Measurements from ENCODE around the gene KIAA1755. TPM values are rescaled to one million over a fixed set of nuclear protein-coding genes. Genes with fewer than 3 reads are reported as not detected.
A peak's percentile ranks its signal among the peaks of the same experiment; 100 is the strongest.

The KIAA1755 gene
- total and polyA plus RNA-seq, 10 donors, result 0.51 to 7.3 (median 4.7) TPM

DNA sequence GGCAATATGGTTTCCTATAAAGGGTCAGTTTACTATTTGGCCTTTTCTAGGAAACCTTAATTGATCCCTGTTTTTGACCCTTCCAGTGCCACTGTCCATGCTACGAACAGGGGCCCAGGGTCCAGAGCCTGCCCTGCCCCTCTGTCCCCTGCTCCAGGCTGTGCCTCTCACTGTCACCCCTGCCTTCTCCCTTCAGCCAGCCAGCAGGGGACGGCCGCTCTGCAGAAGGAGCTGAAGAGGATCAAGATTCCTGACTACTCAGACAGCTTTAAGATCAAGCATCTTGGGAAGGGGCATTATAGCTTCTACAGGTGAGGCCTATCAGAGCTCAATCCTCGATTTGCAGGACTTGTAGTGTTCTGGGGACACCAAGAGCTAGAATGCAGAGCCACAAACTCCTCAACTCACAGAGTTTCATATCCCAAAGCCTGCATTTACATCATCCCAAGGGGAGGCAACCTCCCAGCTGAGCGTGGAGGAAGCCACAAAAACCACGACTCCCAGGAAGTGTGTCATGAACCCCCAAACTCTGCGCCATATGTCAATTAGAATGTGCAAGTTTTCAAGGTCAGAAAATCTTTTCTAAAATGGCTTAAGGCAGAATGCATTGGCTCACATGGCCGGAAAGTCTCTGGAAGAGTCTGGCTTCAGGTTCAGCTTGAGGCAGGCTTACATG, 47.0 kb upstream of the KIAA1755 start:
- Histone ChIP-seq H3K9me3 (no peaks in the 10 kb centered on the region), H3K4me3 (no peak overlapping the region), H3K36me3 (peaks cover 0 to 42% (median 0%) of the 10 kb centered on the region in 6 donors), H3K27ac (no peak overlapping the region), H3K27me3 (replicated peaks in 1 of 7) (peaks cover 0 to 79% (median 12%) of the 10 kb centered on the region in 7 donors), H3K4me1 (peaks cover 0 to 47% (median 10%) of the 10 kb centered on the region in 6 donors)
- intact Hi-C loops (cut with DNase I; ENCODE audit: low total_unique reads), result no loop called here
- DNase-seq, result no peak
- WGBS, 5 donors, result 56 to 70% (median 66%) methylated on average over 8 of the region's 8 CpGs
- no peak for TF ChIP-seq POLR2AphosphoS5 (IDR thresholded peaks at IDR 0.05)
- no peak for TF ChIP-seq POLR2A (IDR thresholded peaks at IDR 0.05)
- no peak for TF ChIP-seq CTCF (IDR thresholded peaks at IDR 0.05 in 8 of 11, conservative IDR thresholded peaks at IDR 0.05 in 3 of 11)

DNA sequence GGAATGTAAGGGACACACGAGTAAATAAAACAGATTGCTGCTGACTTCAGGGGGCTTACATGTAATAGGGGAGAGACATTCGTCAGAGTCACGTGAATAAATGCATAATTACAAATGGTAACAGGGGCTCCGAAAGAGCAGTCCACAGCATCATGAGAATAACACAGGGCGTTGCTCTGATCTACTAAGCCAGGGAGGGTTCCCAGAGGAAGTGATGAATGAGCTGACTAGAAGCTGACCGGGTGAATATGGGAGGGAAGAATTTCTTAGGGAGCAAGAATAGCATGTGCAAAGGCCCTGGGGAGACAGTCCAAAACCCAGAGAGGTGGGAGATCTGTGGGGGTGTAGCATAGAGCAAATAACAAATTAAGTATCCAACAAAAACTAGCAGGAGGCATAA, 45.8 kb upstream of the KIAA1755 start:
- TF ChIP-seq POLR2A (IDR thresholded peaks at IDR 0.05) (no peak), POLR2AphosphoS5 (IDR thresholded peaks at IDR 0.05) (no peak), CTCF (IDR thresholded peaks at IDR 0.05 in 8 of 11, conservative IDR thresholded peaks at IDR 0.05 in 3 of 11) (no peak)
- DNase-seq, result no peak
- Histone ChIP-seq H3K27me3 (replicated peaks in 1 of 7) (peaks cover 0 to 81% (median 12%) of the 10 kb centered on the region in 7 donors), H3K9me3 (no peaks in the 10 kb centered on the region), H3K4me3 (no peak overlapping the region), H3K36me3 (peaks cover 0 to 32% (median 0%) of the 10 kb centered on the region in 6 donors), H3K27ac (no peak overlapping the region), H3K4me1 (peaks cover 0 to 47% (median 10%) of the 10 kb centered on the region in 6 donors)
- 63 to 81% (median 72%) methylated on average over 6 of the region's 6 CpGs for WGBS, 5 donors
- intact Hi-C loops (cut with DNase I; ENCODE audit: low total_unique reads), result no loop called here

DNA sequence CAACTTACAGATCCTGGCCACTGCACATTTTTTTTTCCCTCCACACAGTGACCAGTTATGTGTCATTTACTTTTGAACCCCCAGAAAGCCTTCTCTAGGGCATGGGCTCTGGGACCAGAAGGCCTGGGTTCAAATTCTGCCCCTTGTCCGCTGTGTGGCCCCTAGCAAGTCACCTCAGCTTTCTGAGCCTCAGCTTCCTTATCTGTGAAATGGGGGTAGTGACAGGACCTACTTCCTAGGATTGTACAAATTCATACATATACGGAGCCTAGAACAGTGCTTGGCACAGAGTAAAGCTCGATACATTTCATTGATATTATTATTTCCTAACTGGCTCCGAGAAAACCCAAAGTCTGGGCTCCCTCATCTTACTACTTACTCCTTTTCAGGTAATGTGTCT, 45.0 kb upstream of the KIAA1755 start:
- Histone ChIP-seq H3K4me1 (peaks cover 0 to 54% (median 10%) of the 10 kb centered on the region in 6 donors), H3K36me3 (peaks cover 0 to 23% (median 0%) of the 10 kb centered on the region in 6 donors), H3K9me3 (no peaks in the 10 kb centered on the region), H3K27me3 (replicated peaks in 1 of 7) (peaks cover 0 to 83% (median 12%) of the 10 kb centered on the region in 7 donors), H3K4me3 (no peak overlapping the region), H3K27ac (peak overlapping the region in 2 of 8 donors; percentile 66 to 82)
- no peak for TF ChIP-seq CTCF (IDR thresholded peaks at IDR 0.05 in 8 of 11, conservative IDR thresholded peaks at IDR 0.05 in 3 of 11)
- no peak for TF ChIP-seq POLR2A (IDR thresholded peaks at IDR 0.05)
- TF ChIP-seq POLR2AphosphoS5 (IDR thresholded peaks at IDR 0.05), result no peak
- no peak for DNase-seq
- WGBS, 5 donors, result 71 to 88% (median 84%) methylated on average over 4 of the region's 4 CpGs
- intact Hi-C loops (cut with DNase I; ENCODE audit: low total_unique reads), result no loop called here

GRCh38 chr20:38304845-38305447, 44.4 kb upstream of the KIAA1755 start:
- peak overlapping the region in 6 of 8 donors; percentile 9 to 82 (median 56) for H3K27ac ChIP-seq
- H3K4me3 ChIP-seq, result peak overlapping the region in 2 of 8 donors; percentile 13 to 30
- DNase-seq, result peak; percentile 87
- intact Hi-C loops (cut with DNase I; ENCODE audit: low total_unique reads), result no loop called here
- WGBS, 5 donors, result 32 to 53% (median 43%) methylated on average over 8 of the region's 8 CpGs
- peaks cover 0 to 79% (median 12%) of the 10 kb centered on the region in 7 donors for H3K27me3 ChIP-seq (replicated peaks in 1 of 7)
- H3K4me1 ChIP-seq, result peaks cover 0 to 60% (median 10%) of the 10 kb centered on the region in 6 donors
- TF ChIP-seq CTCF (IDR thresholded peaks at IDR 0.05 in 8 of 11, conservative IDR thresholded peaks at IDR 0.05 in 3 of 11), result peak in 5 of 11 experiments; percentile 33 to 59 (median 53)
- TF ChIP-seq POLR2A (IDR thresholded peaks at IDR 0.05), result no peak
- no peak for TF ChIP-seq POLR2AphosphoS5 (IDR thresholded peaks at IDR 0.05)
- H3K36me3 ChIP-seq, result peaks cover 0 to 17% (median 0%) of the 10 kb centered on the region in 6 donors
- no peaks in the 10 kb centered on the region for H3K9me3 ChIP-seq

Data from spleen (tissue), 11 donors.